ENCODE results near the gene PIM2. TPM values are rescaled to one million over a fixed set of nuclear protein-coding genes. Genes with fewer than 3 reads are reported as not detected.
A peak's percentile ranks its signal among the peaks of the same experiment; 100 is the strongest.

The PIM2 gene
- total RNA-seq, 2 donors from 2014 or later, result 550 to 563 TPM

- Mint-ChIP-seq H3K4me3 (no peak overlapping the region), H3K27ac (no peak overlapping the region), H3K9me3 (no peaks in the 10 kb centered on the region), H3K27me3 (ENCODE audit: low read depth) (no peaks in the 10 kb centered on the region), H3K36me3 (ENCODE audit: insufficient read depth in 2 of 2) (peaks cover 11 to 23% of the 10 kb centered on the region in 2 donors), H3K4me1 (ENCODE audit: low read depth) (peaks cover 49% of the 10 kb centered on the region)
- no peak for ATAC-seq (replicated peaks in 1 of 2)
- no peak for DNase-seq
Measured at GRCh38 chrX:48927736-48928382, 9.0 kb upstream of the PIM2 start.

GRCh38 chrX:48927123-48927522, 8.3 kb upstream of the PIM2 start:
- H3K4me3 Mint-ChIP-seq, result no peak overlapping the region
- no peak overlapping the region for H3K27ac Mint-ChIP-seq
- H3K4me1 Mint-ChIP-seq (ENCODE audit: low read depth), result peaks cover 49% of the 10 kb centered on the region
- H3K9me3 Mint-ChIP-seq, result no peaks in the 10 kb centered on the region
- H3K27me3 Mint-ChIP-seq (ENCODE audit: low read depth), result no peaks in the 10 kb centered on the region
- ATAC-seq (replicated peaks in 1 of 2) (no peak), DNase-seq (no peak)
- H3K36me3 Mint-ChIP-seq (ENCODE audit: insufficient read depth in 2 of 2), result peaks cover 10 to 21% of the 10 kb centered on the region in 2 donors

- peak overlapping the region in 1 of 2 donors; percentile 24 for H3K4me3 Mint-ChIP-seq
- ATAC-seq (replicated peaks in 1 of 2), result peak; percentile 2 to 5
- H3K4me1 Mint-ChIP-seq (ENCODE audit: low read depth), result peaks cover 68% of the 10 kb centered on the region
Measured at GRCh38 chrX:48924270-48924669, 5.4 kb upstream of the PIM2 start.

GRCh38 chrX:48923771-48924170, 4.9 kb upstream of the PIM2 start:
- ATAC-seq (replicated peaks in 1 of 2) (no peak), DNase-seq (no peak)
- H3K36me3 Mint-ChIP-seq (ENCODE audit: insufficient read depth in 2 of 2), result peaks cover 18 to 23% of the 10 kb centered on the region in 2 donors
- H3K4me3 Mint-ChIP-seq, result peak overlapping the region in 1 of 2 donors; percentile 24
- H3K27ac Mint-ChIP-seq, result peak overlapping the region; percentile 44
- no peaks in the 10 kb centered on the region for H3K27me3 Mint-ChIP-seq (ENCODE audit: low read depth)
- no peaks in the 10 kb centered on the region for H3K9me3 Mint-ChIP-seq
- H3K4me1 Mint-ChIP-seq (ENCODE audit: low read depth), result peaks cover 70% of the 10 kb centered on the region

More at GRCh38 chrX:48924270-48924669, 5.4 kb upstream of the PIM2 start:
- H3K27ac Mint-ChIP-seq, result peak overlapping the region; percentile 44
- no peak for DNase-seq
- H3K9me3 Mint-ChIP-seq, result no peaks in the 10 kb centered on the region
- H3K27me3 Mint-ChIP-seq (ENCODE audit: low read depth), result no peaks in the 10 kb centered on the region
- peaks cover 17 to 22% of the 10 kb centered on the region in 2 donors for H3K36me3 Mint-ChIP-seq (ENCODE audit: insufficient read depth in 2 of 2)

- no peaks in the 10 kb centered on the region for H3K9me3 Mint-ChIP-seq
- H3K27me3 Mint-ChIP-seq (ENCODE audit: low read depth), result no peaks in the 10 kb centered on the region
- DNase-seq (no peak), ATAC-seq (replicated peaks in 1 of 2) (no peak)
- H3K4me3 Mint-ChIP-seq, result peak overlapping the region; percentile 93
- peaks cover 68% of the 10 kb centered on the region for H3K4me1 Mint-ChIP-seq (ENCODE audit: low read depth)
- H3K27ac Mint-ChIP-seq, result peak overlapping the region; percentile 88
- H3K36me3 Mint-ChIP-seq (ENCODE audit: insufficient read depth in 2 of 2), result peaks cover 41% of the 10 kb centered on the region in 2 donors
Measured at GRCh38 chrX:48920718-48921104, 1.9 kb upstream of the PIM2 start.

- peaks cover 43 to 47% of the 10 kb centered on the region in 2 donors for H3K36me3 Mint-ChIP-seq (ENCODE audit: insufficient read depth in 2 of 2)
- H3K4me1 Mint-ChIP-seq (ENCODE audit: low read depth), result peaks cover 68% of the 10 kb centered on the region
- H3K27ac Mint-ChIP-seq, result peak overlapping the region; percentile 88
- H3K9me3 Mint-ChIP-seq, result no peaks in the 10 kb centered on the region
- peak; percentile 33 to 34 for ATAC-seq (replicated peaks in 1 of 2)
- peak overlapping the region; percentile 93 for H3K4me3 Mint-ChIP-seq
- H3K27me3 Mint-ChIP-seq (ENCODE audit: low read depth), result no peaks in the 10 kb centered on the region
- DNase-seq, result peak in 1 of 2 donors; percentile 53
Measured at GRCh38 chrX:48919947-48920717, 1.3 kb upstream of the PIM2 start.

GRCh38 chrX:48919360-48919841, 577 bp upstream of the PIM2 start:
- Mint-ChIP-seq H3K9me3 (no peaks in the 10 kb centered on the region), H3K27ac (peak overlapping the region; percentile 88), H3K4me3 (peak overlapping the region; percentile 93), H3K4me1 (ENCODE audit: low read depth) (peaks cover 72% of the 10 kb centered on the region), H3K36me3 (ENCODE audit: insufficient read depth in 2 of 2) (peaks cover 46 to 51% of the 10 kb centered on the region in 2 donors), H3K27me3 (ENCODE audit: low read depth) (no peaks in the 10 kb centered on the region)
- peak; percentile 56 to 67 for DNase-seq
- ATAC-seq (replicated peaks in 1 of 2), result peak; percentile 25 to 39

- peak overlapping the region; percentile 93 for H3K4me3 Mint-ChIP-seq
- H3K27ac Mint-ChIP-seq, result peak overlapping the region; percentile 88
- DNase-seq (no peak), ATAC-seq (replicated peaks in 1 of 2) (no peak)
- H3K36me3 Mint-ChIP-seq (ENCODE audit: insufficient read depth in 2 of 2), result peaks cover 45 to 55% of the 10 kb centered on the region in 2 donors
- H3K4me1 Mint-ChIP-seq (ENCODE audit: low read depth), result peaks cover 72% of the 10 kb centered on the region
- H3K9me3 Mint-ChIP-seq, result no peaks in the 10 kb centered on the region
- H3K27me3 Mint-ChIP-seq (ENCODE audit: low read depth), result no peaks in the 10 kb centered on the region
Measured at GRCh38 chrX:48918301-48918642, 552 bp downstream of the PIM2 start.

GRCh38 chrX:48917139-48918001, 1.5 kb downstream of the PIM2 start:
- Mint-ChIP-seq H3K4me1 (ENCODE audit: low read depth) (peaks cover 75% of the 10 kb centered on the region), H3K9me3 (no peaks in the 10 kb centered on the region), H3K4me3 (peak overlapping the region; percentile 93), H3K36me3 (ENCODE audit: insufficient read depth in 2 of 2) (peaks cover 47 to 56% of the 10 kb centered on the region in 2 donors), H3K27me3 (ENCODE audit: low read depth) (no peaks in the 10 kb centered on the region), H3K27ac (peak overlapping the region; percentile 88)
- ATAC-seq (replicated peaks in 1 of 2) (peak; percentile 33 to 43), DNase-seq (peak; percentile 86 to 90)

- Mint-ChIP-seq H3K27me3 (ENCODE audit: low read depth) (no peaks in the 10 kb centered on the region), H3K36me3 (ENCODE audit: insufficient read depth in 2 of 2) (peaks cover 37 to 56% of the 10 kb centered on the region in 2 donors), H3K9me3 (no peaks in the 10 kb centered on the region), H3K4me1 (ENCODE audit: low read depth) (peaks cover 72% of the 10 kb centered on the region), H3K4me3 (peak overlapping the region; percentile 93), H3K27ac (peak overlapping the region; percentile 88)
- DNase-seq, result no peak
- no peak for ATAC-seq (replicated peaks in 1 of 2)
Measured at GRCh38 chrX:48914593-48915493, 4.0 kb downstream of the PIM2 start.

- no peak for DNase-seq
- H3K27me3 Mint-ChIP-seq (ENCODE audit: low read depth), result no peaks in the 10 kb centered on the region
- peaks cover 64% of the 10 kb centered on the region for H3K4me1 Mint-ChIP-seq (ENCODE audit: low read depth)
- peak overlapping the region; percentile 88 for H3K27ac Mint-ChIP-seq
- H3K9me3 Mint-ChIP-seq, result no peaks in the 10 kb centered on the region
- peaks cover 33 to 52% of the 10 kb centered on the region in 2 donors for H3K36me3 Mint-ChIP-seq (ENCODE audit: insufficient read depth in 2 of 2)
- peak overlapping the region; percentile 93 for H3K4me3 Mint-ChIP-seq
- ATAC-seq (replicated peaks in 1 of 2), result no peak
Measured at GRCh38 chrX:48913605-48914366, 5.0 kb downstream of the PIM2 start.

Measured in activated T-cell treated with anti-CD3 and anti-CD28 coated beads, Interleukin-2, amount 50 U/mL, for 72 hours (primary cell).